ENCODE data around the gene LINGO4. TPM values are rescaled to one million over a fixed set of nuclear protein-coding genes. Genes with fewer than 3 reads are reported as not detected.
A peak's percentile ranks its signal among the peaks of the same experiment; 100 is the strongest.

LINGO4 gene
- total and polyA plus RNA-seq, 2 of the 13 experiments (the other 11 are each of a cell fraction or from before 2014, with no cell fraction given) = 0.02 to 0.05 TPM

- TF ChIP-seq ZNF546 (CRISPR knock-in tag; conservative IDR thresholded peaks at IDR 0.05) (0 out of 2 replicates have a peak, but pooled peaks have one; percentile 55), HBP1 (CRISPR knock-in tag; IDR thresholded peaks at IDR 0.05; ENCODE audit: low read depth) (peak; percentile 67; the same call in 1 of the 2 replicates), ZNF343 (CRISPR knock-in tag; IDR thresholded peaks at IDR 0.05) (no peak), ZNF550 (CRISPR knock-in tag; IDR thresholded peaks at IDR 0.05; ENCODE audit: borderline replicate concordance) (no peak), KMT2B (CRISPR knock-in tag; IDR thresholded peaks at IDR 0.05) (peak; percentile 83), ZNF770 (CRISPR knock-in tag; IDR thresholded peaks at IDR 0.05) (peak; percentile 25; the same call in 1 of the 2 replicates), CREBL2 (CRISPR knock-in tag; IDR thresholded peaks at IDR 0.05; ENCODE audit: borderline replicate concordance) (no peak), ZNF570 (CRISPR knock-in tag; IDR thresholded peaks at IDR 0.05; ENCODE audit: borderline replicate concordance) (no peak), ZNF503 (CRISPR knock-in tag; IDR thresholded peaks at IDR 0.05) (peak; percentile 57; the same call in 1 of the 2 replicates), SP2 (CRISPR knock-in tag; IDR thresholded peaks at IDR 0.05) (no peak; the same call in 1 of the 2 replicates), TRIM24 (CRISPR knock-in tag; IDR thresholded peaks at IDR 0.05) (no peak), THAP11 (CRISPR knock-in tag; IDR thresholded peaks at IDR 0.05) (peak; percentile 92), PAF1 (CRISPR knock-in tag; IDR thresholded peaks at IDR 0.05) (no peak), HMGXB3 (CRISPR knock-in tag; IDR thresholded peaks at IDR 0.05; ENCODE audit: borderline replicate concordance) (peak; percentile 57; the same call in 1 of the 2 replicates), SNAI1 (CRISPR knock-in tag; IDR thresholded peaks at IDR 0.05; ENCODE audit: borderline replicate concordance) (0 out of 2 replicates have a peak, but pooled peaks have one; percentile 31)
Measured at GRCh38 chr1:151762941-151763921, 42.0 kb downstream of the LINGO4 start, which contains the start of gene MRPL9 (continued).

All from HepG2 (cell line).